Activated B cell treated with CpG ODN at 0.5 μM for 24 hours (primary cell): ENCODE results near the gene SREBF2. TPM values are rescaled to one million over a fixed set of nuclear protein-coding genes. Genes with fewer than 3 reads are reported as not detected.

Experiments
- ATAC-seq: fragments of 200-7000 bp; cut with Tn5 transposase; one replicate; pipeline ENCODE4 v1.10.0; 2021; ENCODE audit warnings: low read depth, mild to moderate bottlenecking, moderate library complexity
- CTCF ChIA-PET: fragments of 350-600 bp; sonication (Branson Sonifier 250); formaldehyde crosslinking; loops from one replicate; lab custom pipeline; 2021; ENCODE audit warnings: antibody characterized with exemption; lab: Charles Lee
- POLR2A ChIA-PET: fragments of 350-600 bp; sonication (Branson Sonifier 250); formaldehyde crosslinking; loops from one replicate; lab custom pipeline; 2021; ENCODE audit warnings: antibody characterized with exemption; lab: Charles Lee
- DNase-seq: peaks from one replicate; pipeline ENCODE4 v3.0.0; 2022
- H3K27ac Mint-ChIP-seq: one replicate; pipeline ENCODE4 v1.8.0; 2020; ENCODE audit warnings: mixed read lengths
- H3K27me3 Mint-ChIP-seq: one replicate; pipeline ENCODE4 v1.8.0; 2021; ENCODE audit warnings: mixed read lengths
- H3K36me3 Mint-ChIP-seq: one replicate; pipeline ENCODE4 v1.8.0; 2021; ENCODE audit warnings: low read depth, mixed read lengths
- H3K4me1 Mint-ChIP-seq: one replicate; pipeline ENCODE4 v1.8.0; 2021; ENCODE audit warnings: mixed read lengths
- H3K4me3 Mint-ChIP-seq: one replicate; pipeline ENCODE4 v1.8.0; 2020; ENCODE audit warnings: mild to moderate bottlenecking, mixed read lengths
- H3K9me3 Mint-ChIP-seq: one replicate; pipeline ENCODE4 v1.8.0; 2020; ENCODE audit warnings: mixed read lengths
- CTCF ChIP-seq: fragments of 200-600 bp; IDR thresholded peaks from one replicate; pipeline ENCODE4 v1.8.0; 2022; ENCODE audit warnings: antibody characterized with exemption, mild to moderate bottlenecking
- intact Hi-C: fragments of 100-400 bp; cut with micrococcal nuclease; formaldehyde crosslinking; loops from one replicate; pipeline ENCODE4 v1.15.1; 2024
- total RNA-seq: library from RNA; stranded (reverse); gene quantifications from 2 replicates; pipeline ENCODE4 v1.2.3, GENCODE V29; 2022

The SREBF2 gene
- total RNA-seq, 1 donor from 2014 or later, result 307 TPM

GRCh38 chr22:41842996-41843970 lies 10.4 kb downstream of the SREBF2 start:
- H3K36me3 Mint-ChIP-seq, result peaks cover 65% of the 10 kb centered on the region
- TF ChIP-seq CTCF, result no peak
- H3K27ac Mint-ChIP-seq, result peak overlapping the region; percentile 27
- CTCF ChIA-PET, result interaction anchor here (1.3 kb wide), 1 partner anchor 14 kb away, joined by 3 read pairs; no protein-coding TSS in a partner anchor
- intact Hi-C loops, result no loop called here
- no peak overlapping the region for H3K4me3 Mint-ChIP-seq
- POLR2A ChIA-PET, result interaction anchor here (0.7 to 4.5 kb wide), 8 partner anchors 10 to 97 kb away, joined by 3 to 40 read pairs (median 5); partner anchors contain the start of genes CCDC134, SREBF2 and TNFRSF13C
- no peaks in the 10 kb centered on the region for H3K27me3 Mint-ChIP-seq
- peaks cover 89% of the 10 kb centered on the region for H3K4me1 Mint-ChIP-seq
- ATAC-seq, result no peak
- no peaks in the 10 kb centered on the region for H3K9me3 Mint-ChIP-seq
- DNase-seq, result no peak

- ChIA-PET POLR2A (interaction anchor here (0.7 to 4.5 kb wide), 5 partner anchors 11 to 97 kb away, joined by 3 to 40 read pairs (median 3); partner anchors contain the start of genes SREBF2 and TNFRSF13C), CTCF (interaction anchor here (1.3 kb wide), 1 partner anchor 13 kb away, joined by 3 read pairs; no protein-coding TSS in a partner anchor)
- Mint-ChIP-seq H3K4me1 (peaks cover 88% of the 10 kb centered on the region), H3K36me3 (peaks cover 58% of the 10 kb centered on the region), H3K27ac (peak overlapping the region; percentile 67), H3K27me3 (no peaks in the 10 kb centered on the region), H3K4me3 (no peak overlapping the region), H3K9me3 (no peaks in the 10 kb centered on the region)
- peak; percentile 45 for ATAC-seq
- DNase-seq, result no peak
- intact Hi-C loops, result no loop called here
- no peak for TF ChIP-seq CTCF
Measured at GRCh38 chr22:41844036-41844435, 11.1 kb downstream of the SREBF2 start.

GRCh38 chr22:41844513-41844912 lies 11.6 kb downstream of the SREBF2 start:
- H3K4me1 Mint-ChIP-seq, result peaks cover 87% of the 10 kb centered on the region
- CTCF ChIA-PET, result no interaction called here
- H3K27ac Mint-ChIP-seq, result no peak overlapping the region
- no peaks in the 10 kb centered on the region for H3K27me3 Mint-ChIP-seq
- H3K4me3 Mint-ChIP-seq, result no peak overlapping the region
- peaks cover 57% of the 10 kb centered on the region for H3K36me3 Mint-ChIP-seq
- intact Hi-C loops, result no loop called here
- ATAC-seq, result no peak
- no peaks in the 10 kb centered on the region for H3K9me3 Mint-ChIP-seq
- DNase-seq, result no peak
- no peak for TF ChIP-seq CTCF
- POLR2A ChIA-PET, result interaction anchor here (0.5 to 4.5 kb wide), 5 partner anchors 11 to 354 kb away, joined by 3 to 40 read pairs (median 3); partner anchors contain the start of genes SREBF2 and TNFRSF13C

DNA sequence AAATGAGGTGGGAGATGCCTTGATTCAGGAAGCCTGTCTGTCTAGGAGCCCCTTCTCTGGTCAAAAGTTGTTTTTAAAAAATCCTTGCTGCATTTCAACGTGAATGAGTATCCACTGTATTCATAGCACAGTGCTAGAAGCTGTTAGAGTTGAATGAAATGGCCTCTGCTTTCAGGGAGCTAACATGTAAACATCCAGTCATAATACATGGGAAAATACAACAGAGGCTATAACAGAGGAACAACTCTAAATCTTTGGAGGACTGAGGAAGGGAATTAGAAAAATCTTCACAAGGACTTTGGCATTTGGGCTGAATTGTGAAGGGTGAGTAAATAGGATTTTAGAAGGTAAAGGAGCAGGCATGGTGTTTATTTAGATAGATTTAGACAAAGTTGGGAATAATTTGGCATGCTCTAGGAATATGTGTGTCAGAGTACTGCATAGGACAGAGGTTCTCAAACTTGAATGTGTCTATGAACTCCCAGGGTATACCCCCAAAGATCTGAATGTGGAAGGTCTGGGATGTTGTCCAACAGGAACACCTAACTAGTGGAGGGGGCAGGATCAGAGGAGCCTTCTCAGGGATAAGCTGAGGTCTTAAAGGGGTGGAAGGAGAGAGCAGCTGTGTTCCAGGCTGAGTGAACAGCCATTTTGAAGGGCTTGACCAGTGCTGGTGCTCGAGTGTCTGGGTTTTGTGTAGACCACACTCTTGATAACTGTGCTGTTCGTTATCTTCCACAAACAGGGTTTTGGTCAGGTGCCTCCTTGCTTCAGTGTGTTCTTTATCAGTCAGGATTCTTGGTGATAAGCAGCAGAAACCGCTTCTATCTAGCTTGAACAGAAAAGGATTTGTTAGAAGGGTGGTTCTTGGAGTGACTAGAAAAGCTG lies 12.7 kb downstream of the SREBF2 start:
- H3K27me3 Mint-ChIP-seq, result no peaks in the 10 kb centered on the region
- intact Hi-C loops, result no loop called here
- H3K27ac Mint-ChIP-seq, result peak overlapping the region; percentile 33
- POLR2A ChIA-PET, result interaction anchor here (0.6 to 1.0 kb wide), 2 partner anchors 12 to 15 kb away, joined by 3 to 5 read pairs; partner anchors contain the start of gene SREBF2
- DNase-seq, result no peak
- no peaks in the 10 kb centered on the region for H3K9me3 Mint-ChIP-seq
- peaks cover 53% of the 10 kb centered on the region for H3K36me3 Mint-ChIP-seq
- CTCF ChIA-PET, result interaction anchor here (1.2 kb wide), 1 partner anchor 12 kb away, joined by 3 read pairs; no protein-coding TSS in a partner anchor
- no peak for ATAC-seq
- H3K4me1 Mint-ChIP-seq, result peaks cover 82% of the 10 kb centered on the region
- TF ChIP-seq CTCF, result no peak
- H3K4me3 Mint-ChIP-seq, result no peak overlapping the region
